ENCODE measurements around the gene EDEM2.
"Not testable (repeated sequence)": the region's sequence is repeated elsewhere in the genome, so short reads cannot be mapped to it uniquely, and the experiment has no call there.

The EDEM2 gene

DNA sequence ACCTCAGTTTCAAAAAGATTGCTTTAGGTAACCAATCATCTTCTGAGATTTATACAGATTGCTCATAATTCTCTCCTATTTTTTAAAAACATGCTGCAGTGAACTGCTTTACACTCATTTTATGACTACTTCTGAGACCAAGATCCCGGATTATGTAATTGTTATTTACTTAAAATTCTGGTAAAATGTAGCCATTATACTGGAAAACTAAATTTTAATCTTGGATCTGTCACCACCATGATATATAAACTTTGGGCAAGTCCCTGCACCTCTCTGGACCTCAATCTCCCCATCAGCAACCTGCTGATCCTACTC lies 24.3 kb upstream of the EDEM2 start:
- TF ChIP-seq, protein P1, sequence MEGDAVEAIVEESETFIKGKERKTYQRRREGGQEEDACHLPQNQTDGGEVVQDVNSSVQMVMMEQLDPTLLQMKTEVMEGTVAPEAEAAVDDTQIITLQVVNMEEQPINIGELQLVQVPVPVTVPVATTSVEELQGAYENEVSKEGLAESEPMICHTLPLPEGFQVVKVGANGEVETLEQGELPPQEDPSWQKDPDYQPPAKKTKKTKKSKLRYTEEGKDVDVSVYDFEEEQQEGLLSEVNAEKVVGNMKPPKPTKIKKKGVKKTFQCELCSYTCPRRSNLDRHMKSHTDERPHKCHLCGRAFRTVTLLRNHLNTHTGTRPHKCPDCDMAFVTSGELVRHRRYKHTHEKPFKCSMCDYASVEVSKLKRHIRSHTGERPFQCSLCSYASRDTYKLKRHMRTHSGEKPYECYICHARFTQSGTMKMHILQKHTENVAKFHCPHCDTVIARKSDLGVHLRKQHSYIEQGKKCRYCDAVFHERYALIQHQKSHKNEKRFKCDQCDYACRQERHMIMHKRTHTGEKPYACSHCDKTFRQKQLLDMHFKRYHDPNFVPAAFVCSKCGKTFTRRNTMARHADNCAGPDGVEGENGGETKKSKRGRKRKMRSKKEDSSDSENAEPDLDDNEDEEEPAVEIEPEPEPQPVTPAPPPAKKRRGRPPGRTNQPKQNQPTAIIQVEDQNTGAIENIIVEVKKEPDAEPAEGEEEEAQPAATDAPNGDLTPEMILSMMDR (IDR thresholded peaks at IDR 0.05; ENCODE audit: insufficient read depth, low read length, poor library complexity, severe bottlenecking) = no peak
- no peak for TF ChIP-seq EZH2phosphoT487 (conservative IDR thresholded peaks at IDR 0.05; ENCODE audit: low read length)
- no peak overlapping the region for H3K9ac ChIP-seq (ENCODE audit: low read length)
- H3K36me3 ChIP-seq (ENCODE audit: low read length) = no peaks in the 10 kb centered on the region
- no peak overlapping the region for H3K4me3 ChIP-seq (ENCODE audit: insufficient read depth, low read length, poor library complexity, severe bottlenecking)
- no peak overlapping the region for H3K27ac ChIP-seq (ENCODE audit: low read depth, low read length)
- no peak overlapping the region for H2AFZ ChIP-seq (ENCODE audit: low read depth, low read length, severe bottlenecking)
- H3K9me2 ChIP-seq (replicated peaks; ENCODE audit: insufficient read depth, low read length) = no peaks in the 10 kb centered on the region
- no peaks in the 10 kb centered on the region for H3K79me2 ChIP-seq (ENCODE audit: insufficient read depth, low read length)
- no peak overlapping the region for H3K4me2 ChIP-seq (ENCODE audit: low read depth, low read length, poor library complexity, severe bottlenecking)
- H3F3A ChIP-seq (ENCODE audit: insufficient read depth) = no peaks in the 10 kb centered on the region
- no peaks in the 10 kb centered on the region for H4K20me1 ChIP-seq (ENCODE audit: low read depth, low read length)
- no peaks in the 10 kb centered on the region for H3K9me3 ChIP-seq (ENCODE audit: insufficient read depth, low read length)
- H3K27me3 ChIP-seq (ENCODE audit: low read length) = no peaks in the 10 kb centered on the region

DNA sequence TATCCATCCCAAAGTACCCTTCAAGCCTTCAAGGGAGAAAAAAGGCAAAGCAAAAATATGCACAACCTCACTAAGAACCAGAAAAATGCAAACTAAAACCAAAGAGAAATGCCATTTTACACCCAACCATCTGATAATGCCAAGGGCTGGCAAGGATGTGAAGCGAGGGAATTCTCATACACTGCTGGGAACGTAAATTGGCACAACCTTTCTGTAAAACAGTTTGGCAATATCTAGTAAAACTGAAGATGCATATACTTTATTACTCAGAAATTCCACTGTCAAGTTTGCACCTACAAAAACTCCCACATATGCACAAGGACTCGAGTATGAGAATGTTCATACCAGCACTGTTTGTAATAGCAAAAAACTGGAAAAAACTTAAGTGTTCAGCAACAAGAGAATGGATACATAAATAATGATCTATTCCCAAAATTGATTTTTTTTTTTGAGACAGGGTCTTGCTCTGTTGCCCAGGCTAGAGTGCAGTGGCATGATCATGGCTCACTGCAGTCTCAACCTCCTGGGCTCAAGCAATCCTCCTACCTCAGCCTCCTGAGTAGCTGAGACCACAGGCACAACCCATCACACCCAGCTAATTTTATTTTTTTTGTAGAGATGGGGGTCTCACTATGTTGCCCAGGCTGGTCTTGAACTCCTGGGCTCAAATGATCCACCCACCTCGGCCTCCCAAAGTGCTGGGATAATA lies 21.7 kb upstream of the EDEM2 start:
- not testable (repeated sequence) for H3K9ac ChIP-seq (ENCODE audit: low read length); H3K4me2 ChIP-seq (ENCODE audit: low read depth, low read length, poor library complexity, severe bottlenecking); H3K4me3 ChIP-seq (ENCODE audit: insufficient read depth, low read length, poor library complexity, severe bottlenecking); H3K36me3 ChIP-seq (ENCODE audit: low read length); H3K27ac ChIP-seq (ENCODE audit: low read depth, low read length); H2AFZ ChIP-seq (ENCODE audit: low read depth, low read length, severe bottlenecking); H3K27me3 ChIP-seq (ENCODE audit: low read length); H3K79me2 ChIP-seq (ENCODE audit: insufficient read depth, low read length); H3K9me2 ChIP-seq (replicated peaks; ENCODE audit: insufficient read depth, low read length); H3K9me3 ChIP-seq (ENCODE audit: insufficient read depth, low read length); H4K20me1 ChIP-seq (ENCODE audit: low read depth, low read length); H3F3A ChIP-seq (ENCODE audit: insufficient read depth)

DNA sequence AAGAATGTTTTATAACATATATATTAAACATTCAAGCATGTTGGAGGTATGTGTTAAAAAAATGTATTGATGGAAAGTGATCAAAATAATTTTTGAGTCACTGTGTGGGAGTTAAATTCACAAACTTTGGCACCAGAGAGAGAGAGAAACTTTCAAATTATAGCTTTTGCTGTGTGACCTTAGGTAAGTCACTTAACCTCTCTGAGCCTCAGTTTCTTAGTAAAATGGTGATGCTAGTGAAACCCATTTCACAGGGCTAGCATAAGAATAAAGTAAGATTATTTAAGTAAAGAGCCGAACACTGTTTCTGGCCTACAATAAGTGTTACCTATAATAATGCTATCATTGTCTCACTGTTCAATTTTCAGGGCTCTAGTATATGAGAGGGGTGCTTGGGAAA lies 20.7 kb upstream of the EDEM2 start:
- Histone ChIP-seq H3K27me3 (ENCODE audit: low read length) (no peaks in the 10 kb centered on the region), H3K27ac (ENCODE audit: low read depth, low read length) (no peak overlapping the region), H3K36me3 (ENCODE audit: low read length) (no peaks in the 10 kb centered on the region), H3F3A (ENCODE audit: insufficient read depth) (no peaks in the 10 kb centered on the region), H3K79me2 (ENCODE audit: insufficient read depth, low read length) (no peaks in the 10 kb centered on the region), H3K9me2 (replicated peaks; ENCODE audit: insufficient read depth, low read length) (no peaks in the 10 kb centered on the region), H3K4me2 (ENCODE audit: low read depth, low read length, poor library complexity, severe bottlenecking) (no peak overlapping the region), H4K20me1 (ENCODE audit: low read depth, low read length) (no peaks in the 10 kb centered on the region), H3K9ac (ENCODE audit: low read length) (no peak overlapping the region), H2AFZ (ENCODE audit: low read depth, low read length, severe bottlenecking) (no peak overlapping the region), H3K4me3 (ENCODE audit: insufficient read depth, low read length, poor library complexity, severe bottlenecking) (no peak overlapping the region), H3K9me3 (ENCODE audit: insufficient read depth, low read length) (no peaks in the 10 kb centered on the region)
- no peak for TF ChIP-seq EZH2phosphoT487 (conservative IDR thresholded peaks at IDR 0.05; ENCODE audit: low read length)
- TF ChIP-seq, protein P1 (IDR thresholded peaks at IDR 0.05; ENCODE audit: insufficient read depth, low read length, poor library complexity, severe bottlenecking) = no peak

- Histone ChIP-seq H3K4me2 (ENCODE audit: low read depth, low read length, poor library complexity, severe bottlenecking) (no peak overlapping the region), H3K36me3 (ENCODE audit: low read length) (no peaks in the 10 kb centered on the region), H3K27me3 (ENCODE audit: low read length) (no peaks in the 10 kb centered on the region), H4K20me1 (ENCODE audit: low read depth, low read length) (no peaks in the 10 kb centered on the region), H3K27ac (ENCODE audit: low read depth, low read length) (no peak overlapping the region), H3K4me3 (ENCODE audit: insufficient read depth, low read length, poor library complexity, severe bottlenecking) (no peak overlapping the region), H3K9ac (ENCODE audit: low read length) (no peak overlapping the region), H3K9me3 (ENCODE audit: insufficient read depth, low read length) (no peaks in the 10 kb centered on the region), H3K9me2 (replicated peaks; ENCODE audit: insufficient read depth, low read length) (no peaks in the 10 kb centered on the region), H3K79me2 (ENCODE audit: insufficient read depth, low read length) (no peaks in the 10 kb centered on the region), H3F3A (ENCODE audit: insufficient read depth) (no peaks in the 10 kb centered on the region), H2AFZ (ENCODE audit: low read depth, low read length, severe bottlenecking) (no peak overlapping the region)
- TF ChIP-seq EZH2phosphoT487 (conservative IDR thresholded peaks at IDR 0.05; ENCODE audit: low read length) = no peak
- TF ChIP-seq, protein P1 (IDR thresholded peaks at IDR 0.05; ENCODE audit: insufficient read depth, low read length, poor library complexity, severe bottlenecking) = no peak
Measured at GRCh38 chr20:35166242-35166830, 19.2 kb upstream of the EDEM2 start.

Data from SU-DHL-6 (cell line).